Activated CD4-positive, alpha-beta memory T cell treated with anti-CD3 and anti-CD28 coated beads, Interleukin-2, amount 10 ng/mL, durations not matched to agents 7 days and 5 days (primary cell): ENCODE measurements around the gene SETDB2. TPM values are rescaled to one million over a fixed set of nuclear protein-coding genes. Genes with fewer than 3 reads are reported as not detected.
A peak's percentile ranks its signal among the peaks of the same experiment; 100 is the strongest.

Experiments used
- CTCF ChIA-PET: fragments of 350-600 bp; sonication (Branson Sonifier 250); formaldehyde crosslinking; loops from one replicate; lab custom pipeline; 2021; ENCODE audit warnings: antibody characterized with exemption, inconsistent platforms; lab: Charles Lee
- POLR2A ChIA-PET: fragments of 350-600 bp; sonication (Branson Sonifier 250); formaldehyde crosslinking; loops from one replicate; lab custom pipeline; 2021; ENCODE audit warnings: antibody characterized with exemption; lab: Charles Lee
- DNase-seq: peaks from one replicate; pipeline ENCODE4 v3.0.0-alpha.2; 2020
- H3K27ac Mint-ChIP-seq: one replicate; pipeline ENCODE4 v1.8.0; 2021; ENCODE audit warnings: mild to moderate bottlenecking, mixed read lengths
- H3K27me3 Mint-ChIP-seq: one replicate; pipeline ENCODE4 v1.8.0; 2021; ENCODE audit warnings: mixed read lengths
- H3K36me3 Mint-ChIP-seq: one replicate; pipeline ENCODE4 v1.8.0; 2021; ENCODE audit warnings: low read depth, mixed read lengths
- H3K4me1 Mint-ChIP-seq: one replicate; pipeline ENCODE4 v1.8.0; 2021; ENCODE audit warnings: mixed read lengths
- H3K4me3 Mint-ChIP-seq: one replicate; pipeline ENCODE4 v1.8.0; 2021; ENCODE audit warnings: mild to moderate bottlenecking, mixed read lengths
- H3K9me3 Mint-ChIP-seq: one replicate; pipeline ENCODE4 v1.8.0; 2021; ENCODE audit warnings: mixed read lengths
- total RNA-seq, 2 experiments: library from RNA; stranded (reverse); gene quantifications; one replicate each; pipeline ENCODE4 v1.2.3, GENCODE V29; 2021

The SETDB2 gene
- total RNA-seq, 2 experiments from 2014 or later = 14.8 to 16.0 TPM

DNA sequence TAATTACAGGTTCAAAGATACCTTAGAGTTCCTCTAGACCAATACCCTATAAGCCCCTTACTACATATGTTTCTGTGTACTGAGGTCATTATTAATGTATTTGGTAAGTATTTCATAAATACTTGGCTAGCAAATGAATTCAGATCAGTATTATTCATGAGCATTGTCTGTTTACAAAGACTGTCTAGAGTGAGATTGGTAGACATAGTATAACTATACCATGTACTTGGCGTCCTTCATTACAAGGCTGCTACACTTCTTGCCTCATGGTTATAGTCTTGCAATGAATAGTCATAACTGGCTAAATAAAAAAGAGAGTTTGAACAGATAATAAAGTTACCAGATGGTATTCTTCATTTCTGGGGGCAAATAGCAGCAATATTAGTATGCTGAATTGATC, 12.1 kb downstream of the SETDB2 start:
- DNase-seq = no peak
- H3K9me3 Mint-ChIP-seq = no peaks in the 10 kb centered on the region
- no peak overlapping the region for H3K4me3 Mint-ChIP-seq
- POLR2A ChIA-PET = no interaction called here
- H3K27ac Mint-ChIP-seq = no peak overlapping the region
- no peaks in the 10 kb centered on the region for H3K27me3 Mint-ChIP-seq
- peaks cover 32% of the 10 kb centered on the region for H3K4me1 Mint-ChIP-seq
- H3K36me3 Mint-ChIP-seq = peaks cover 33% of the 10 kb centered on the region
- CTCF ChIA-PET = no interaction called here

DNA sequence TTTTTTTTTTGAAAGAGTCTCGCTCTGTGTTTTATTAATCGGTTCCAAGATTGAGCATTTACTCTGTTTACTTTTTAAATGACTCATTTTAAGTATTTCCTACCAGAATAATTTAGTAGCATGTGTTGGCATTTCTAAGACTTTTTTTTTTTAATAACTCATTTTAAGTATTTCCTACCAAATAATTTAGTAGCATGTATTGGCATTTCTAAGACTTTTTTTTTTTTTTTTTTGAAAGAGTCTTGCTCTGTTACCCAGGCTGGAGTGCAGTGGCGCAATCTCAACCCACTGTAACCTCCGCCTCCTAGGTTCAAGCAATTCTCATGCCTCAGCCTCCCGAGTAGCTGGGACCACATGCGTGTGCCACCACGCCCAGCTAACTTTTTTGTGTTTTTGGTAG, 13.1 kb downstream of the SETDB2 start:
- ChIA-PET CTCF (no interaction called here), POLR2A (interaction anchor here (1.2 kb wide), 1 partner anchor 38 kb away, joined by 4 read pairs; the partner anchor contains the start of gene PHF11)
- H3K27me3 Mint-ChIP-seq = no peaks in the 10 kb centered on the region
- H3K4me1 Mint-ChIP-seq = peaks cover 32% of the 10 kb centered on the region
- no peaks in the 10 kb centered on the region for H3K9me3 Mint-ChIP-seq
- H3K27ac Mint-ChIP-seq = no peak overlapping the region
- no peak overlapping the region for H3K4me3 Mint-ChIP-seq
- DNase-seq = no peak
- peaks cover 39% of the 10 kb centered on the region for H3K36me3 Mint-ChIP-seq

DNA sequence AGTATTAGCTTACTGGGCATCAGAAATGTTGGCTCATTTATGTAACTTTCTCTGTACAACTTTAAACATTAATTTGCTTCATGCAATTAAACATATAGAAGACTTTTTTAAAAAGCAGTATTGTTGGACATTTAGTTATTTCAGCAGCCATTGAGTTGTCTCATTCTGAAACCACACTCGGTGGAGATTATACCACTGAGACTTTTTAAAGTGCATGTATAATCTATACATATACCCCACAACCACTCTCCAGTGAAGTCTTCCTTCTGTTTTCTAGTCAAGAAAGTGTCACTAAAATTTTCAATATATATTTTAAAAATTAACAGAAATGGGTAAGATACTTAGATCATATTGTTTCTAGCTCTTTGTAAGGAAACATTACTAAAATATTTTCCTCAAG, 15.5 kb downstream of the SETDB2 start:
- H3K4me3 Mint-ChIP-seq = no peak overlapping the region
- H3K9me3 Mint-ChIP-seq = peaks cover 8% of the 10 kb centered on the region
- ChIA-PET POLR2A (interaction anchor here (1.0 to 2.2 kb wide), 2 partner anchors 15 to 36 kb away, joined by 5 to 9 read pairs; partner anchors contain the start of genes CAB39L, PHF11 and SETDB2), CTCF (interaction anchor here (1.0 to 1.4 kb wide), 2 partner anchors 16 to 147 kb away, joined by 3 read pairs; no protein-coding TSS in a partner anchor)
- peaks cover 17% of the 10 kb centered on the region for H3K4me1 Mint-ChIP-seq
- H3K36me3 Mint-ChIP-seq = peaks cover 48% of the 10 kb centered on the region
- H3K27ac Mint-ChIP-seq = no peak overlapping the region
- H3K27me3 Mint-ChIP-seq = no peaks in the 10 kb centered on the region
- no peak for DNase-seq

DNA sequence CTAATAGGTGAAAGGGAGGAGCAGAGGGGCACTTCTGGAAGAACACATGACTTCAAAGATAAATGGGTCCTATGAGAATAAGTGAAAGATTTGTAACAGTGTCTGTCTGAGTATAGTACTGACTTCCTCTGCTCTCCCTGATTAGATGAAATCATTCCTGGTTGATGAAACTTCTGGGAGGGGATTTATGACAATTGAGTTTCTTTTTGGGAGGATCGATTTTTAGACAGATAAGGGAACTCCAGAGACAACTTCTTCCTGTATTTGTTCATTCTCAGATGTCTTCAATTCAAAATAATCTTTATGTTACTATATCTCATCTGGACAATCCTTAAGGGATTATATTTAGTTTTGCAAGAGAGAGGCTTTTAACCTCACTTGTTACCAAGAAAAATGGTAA, 20.0 kb downstream of the SETDB2 start:
- peaks cover 8% of the 10 kb centered on the region for H3K9me3 Mint-ChIP-seq
- ChIA-PET POLR2A (no interaction called here), CTCF (no interaction called here)
- H3K27ac Mint-ChIP-seq = no peak overlapping the region
- no peaks in the 10 kb centered on the region for H3K27me3 Mint-ChIP-seq
- peaks cover 66% of the 10 kb centered on the region for H3K36me3 Mint-ChIP-seq
- peaks cover 2% of the 10 kb centered on the region for H3K4me1 Mint-ChIP-seq
- DNase-seq = no peak
- no peak overlapping the region for H3K4me3 Mint-ChIP-seq

GRCh38 chr13:49464621-49465325, 20.7 kb downstream of the SETDB2 start:
- no peaks in the 10 kb centered on the region for H3K27me3 Mint-ChIP-seq
- ChIA-PET POLR2A (interaction anchor here (0.6 to 2.2 kb wide), 2 partner anchors 20 to 1418 kb away, joined by 3 to 11 read pairs; partner anchors contain the start of genes CAB39L and SETDB2), CTCF (no interaction called here)
- H3K36me3 Mint-ChIP-seq = peaks cover 73% of the 10 kb centered on the region
- H3K27ac Mint-ChIP-seq = no peak overlapping the region
- H3K9me3 Mint-ChIP-seq = peaks cover 8% of the 10 kb centered on the region
- H3K4me1 Mint-ChIP-seq = no peaks in the 10 kb centered on the region
- H3K4me3 Mint-ChIP-seq = no peak overlapping the region
- no peak for DNase-seq

DNA sequence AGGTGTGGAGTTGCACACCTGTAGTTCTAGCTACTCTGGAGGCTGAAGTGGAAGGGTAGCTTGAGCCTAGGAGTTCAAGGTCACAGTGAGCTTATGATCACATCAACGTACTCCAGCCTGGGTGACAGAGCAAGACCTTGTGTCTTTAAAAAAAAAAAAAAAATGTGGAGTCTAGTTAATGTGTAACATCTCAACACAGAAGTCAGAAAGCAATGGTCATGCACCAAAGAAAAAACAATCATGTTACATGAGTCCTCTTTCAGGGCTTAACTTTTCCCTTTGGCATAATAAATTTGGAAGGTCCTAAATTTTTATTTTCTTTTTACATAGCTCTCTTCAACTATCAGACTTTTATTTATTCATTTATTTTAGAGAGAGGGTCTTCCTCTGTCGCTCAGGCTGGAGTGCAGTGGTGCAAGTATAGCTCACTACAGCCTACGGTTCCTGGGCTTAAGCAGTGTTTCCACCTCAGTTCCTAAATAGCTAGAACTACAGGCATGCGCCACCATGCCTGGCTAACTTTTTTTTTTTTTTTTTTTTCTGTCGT, 22.3 kb downstream of the SETDB2 start:
- DNase-seq = no peak
- Mint-ChIP-seq H3K4me1 (no peaks in the 10 kb centered on the region), H3K9me3 (peaks cover 8% of the 10 kb centered on the region), H3K27me3 (no peaks in the 10 kb centered on the region), H3K4me3 (no peak overlapping the region), H3K36me3 (peaks cover 74% of the 10 kb centered on the region), H3K27ac (no peak overlapping the region)
- CTCF ChIA-PET = no interaction called here
- POLR2A ChIA-PET = interaction anchor here (2.2 kb wide), 1 partner anchor 22 kb away, joined by 11 read pairs; the partner anchor contains the start of genes CAB39L and SETDB2

DNA sequence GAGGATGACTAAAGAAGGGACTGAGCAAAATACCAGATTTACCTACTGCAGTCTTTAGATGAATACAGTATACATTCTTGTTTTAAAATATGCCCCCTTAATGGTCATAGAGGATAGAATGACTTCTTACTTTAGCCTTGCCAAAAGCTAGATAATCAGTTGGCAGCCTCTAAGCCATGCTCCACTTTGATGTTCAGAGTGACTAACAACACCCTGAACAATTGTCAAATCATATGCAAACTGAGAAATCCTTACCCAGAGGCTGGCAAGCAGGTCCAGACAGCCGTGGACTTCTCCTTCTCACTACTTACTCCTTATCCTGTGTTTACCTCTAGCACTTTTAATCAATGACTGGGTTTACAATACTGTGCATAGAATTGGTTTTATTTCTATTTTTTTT, 28.1 kb downstream of the SETDB2 start:
- no peaks in the 10 kb centered on the region for H3K9me3 Mint-ChIP-seq
- no peaks in the 10 kb centered on the region for H3K27me3 Mint-ChIP-seq
- CTCF ChIA-PET = no interaction called here
- no peaks in the 10 kb centered on the region for H3K4me1 Mint-ChIP-seq
- DNase-seq = no peak
- no peak overlapping the region for H3K27ac Mint-ChIP-seq
- no peak overlapping the region for H3K4me3 Mint-ChIP-seq
- peaks cover 59% of the 10 kb centered on the region for H3K36me3 Mint-ChIP-seq
- POLR2A ChIA-PET = no interaction called here

DNA sequence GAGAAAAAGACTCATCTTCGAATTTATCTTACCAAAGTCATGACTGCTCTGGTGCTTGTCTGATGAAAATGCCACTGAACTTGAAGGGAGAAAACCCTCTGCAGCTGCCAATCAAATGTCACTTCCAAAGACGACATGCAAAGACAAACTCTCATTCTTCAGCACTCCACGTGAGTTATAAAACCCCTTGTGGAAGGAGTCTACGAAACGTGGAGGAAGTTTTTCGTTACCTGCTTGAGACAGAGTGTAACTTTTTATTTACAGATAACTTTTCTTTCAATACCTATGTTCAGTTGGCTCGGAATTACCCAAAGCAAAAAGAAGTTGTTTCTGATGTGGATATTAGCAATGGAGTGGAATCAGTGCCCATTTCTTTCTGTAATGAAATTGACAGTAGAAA, 32.5 kb downstream of the SETDB2 start:
- Mint-ChIP-seq H3K27me3 (no peaks in the 10 kb centered on the region), H3K36me3 (peaks cover 49% of the 10 kb centered on the region), H3K27ac (no peak overlapping the region), H3K4me3 (no peak overlapping the region), H3K4me1 (no peaks in the 10 kb centered on the region), H3K9me3 (no peaks in the 10 kb centered on the region)
- POLR2A ChIA-PET = interaction anchor here (1.1 kb wide), 1 partner anchor 19 kb away, joined by 3 read pairs; the partner anchor contains the start of gene PHF11
- CTCF ChIA-PET = no interaction called here
- DNase-seq = no peak

DNA sequence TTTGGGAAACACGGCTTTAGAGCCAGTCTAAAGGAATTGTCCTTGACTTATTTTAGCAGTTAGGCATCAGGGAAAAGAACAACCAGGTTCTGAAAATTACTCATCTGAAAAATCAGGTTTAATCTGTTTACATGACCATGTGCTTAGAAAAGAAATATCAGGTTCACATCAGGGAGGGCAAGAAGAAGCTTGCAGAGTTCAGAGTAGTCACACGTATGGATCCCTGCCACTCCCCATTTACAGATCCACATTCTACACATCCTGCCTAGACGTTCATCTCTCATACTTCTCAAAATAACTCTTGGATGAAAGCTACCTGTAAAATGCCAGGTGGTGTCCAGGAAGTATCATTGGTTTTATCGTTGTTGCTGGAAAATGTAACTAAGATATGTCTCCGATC, 37.7 kb downstream of the SETDB2 start:
- Mint-ChIP-seq H3K36me3 (peaks cover 57% of the 10 kb centered on the region), H3K4me1 (no peaks in the 10 kb centered on the region), H3K27ac (no peak overlapping the region), H3K27me3 (no peaks in the 10 kb centered on the region), H3K9me3 (no peaks in the 10 kb centered on the region), H3K4me3 (no peak overlapping the region)
- DNase-seq = no peak
- ChIA-PET CTCF (no interaction called here), POLR2A (interaction anchor here (5.5 kb wide), 1 partner anchor 14 kb away, joined by 21 read pairs; the partner anchor contains the start of gene PHF11)

GRCh38 chr13:49488563-49488962, 44.5 kb downstream of the SETDB2 start:
- H3K4me3 Mint-ChIP-seq = no peak overlapping the region
- peaks cover 41% of the 10 kb centered on the region for H3K36me3 Mint-ChIP-seq
- H3K27me3 Mint-ChIP-seq = no peaks in the 10 kb centered on the region
- CTCF ChIA-PET = no interaction called here
- no peaks in the 10 kb centered on the region for H3K9me3 Mint-ChIP-seq
- H3K4me1 Mint-ChIP-seq = peaks cover 5% of the 10 kb centered on the region
- no peak overlapping the region for H3K27ac Mint-ChIP-seq
- POLR2A ChIA-PET = interaction anchor here (1.4 kb wide), 1 partner anchor 44 kb away, joined by 3 read pairs; no protein-coding TSS in a partner anchor
- no peak for DNase-seq

GRCh38 chr13:49494645-49495044, 50.6 kb downstream of the SETDB2 start:
- peak overlapping the region; percentile 97 for H3K4me3 Mint-ChIP-seq
- H3K27ac Mint-ChIP-seq = peak overlapping the region; percentile 100
- ChIA-PET POLR2A (interaction anchor here (1.1 to 4.7 kb wide), 12 partner anchors 12 to 298 kb away, joined by 3 to 174 read pairs (median 6); partner anchors contain the start of genes CAB39L, EBPL, KPNA3 and RCBTB1), CTCF (interaction anchor here (1.3 to 3.6 kb wide), 2 partner anchors 51 to 112 kb away, joined by 3 to 15 read pairs; partner anchors contain the start of genes CAB39L and SETDB2)
- DNase-seq = no peak
- no peaks in the 10 kb centered on the region for H3K9me3 Mint-ChIP-seq
- no peaks in the 10 kb centered on the region for H3K27me3 Mint-ChIP-seq
- H3K4me1 Mint-ChIP-seq = peaks cover 49% of the 10 kb centered on the region
- H3K36me3 Mint-ChIP-seq = peaks cover 59% of the 10 kb centered on the region

DNA sequence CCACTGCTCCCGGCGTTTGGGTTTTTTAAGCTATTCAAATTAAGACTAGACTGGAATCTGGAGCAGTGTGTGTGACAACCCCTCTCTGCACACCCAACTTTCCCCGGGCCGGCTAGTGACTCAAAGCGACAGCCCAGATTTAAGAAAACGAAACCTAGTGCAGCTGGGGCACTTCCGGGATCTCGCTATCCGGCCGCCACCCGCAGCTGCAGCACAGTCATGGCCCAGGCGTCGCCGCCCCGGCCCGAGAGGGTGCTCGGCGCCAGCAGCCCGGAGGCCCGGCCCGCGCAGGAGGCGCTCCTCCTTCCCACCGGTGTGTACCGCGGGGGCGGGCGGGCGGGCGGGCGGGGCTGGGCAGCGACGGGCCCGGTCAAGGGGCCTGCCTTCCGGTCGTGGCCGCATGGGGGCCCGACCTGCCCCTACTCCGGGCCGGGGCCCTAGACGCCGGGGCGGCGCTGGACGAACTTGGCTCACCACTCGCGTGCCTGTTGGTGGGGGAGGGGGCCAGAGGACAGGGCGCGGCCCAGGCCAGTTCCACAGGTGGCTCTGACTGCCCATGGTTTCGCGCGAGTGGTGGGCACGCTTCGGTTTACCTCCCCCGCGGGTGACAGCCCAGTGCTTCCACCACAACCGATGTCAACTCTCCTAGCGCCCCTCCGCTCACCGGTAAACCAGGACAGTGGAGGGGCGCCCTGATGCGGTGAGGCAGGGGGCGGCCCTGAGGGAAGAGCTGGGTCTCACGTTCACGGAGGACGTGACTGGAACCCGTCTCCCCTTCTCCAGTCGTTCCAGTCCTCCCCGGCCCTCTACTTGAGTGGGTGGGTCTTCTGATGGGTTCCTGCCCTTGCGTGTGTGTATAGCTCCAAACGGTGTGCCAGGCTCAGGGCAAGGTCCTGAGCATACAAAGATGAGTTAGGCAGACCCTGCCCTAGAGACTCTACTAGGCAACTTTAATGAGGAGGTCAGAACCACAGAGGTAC, 52.0 kb downstream of the SETDB2 start, which contains the start of gene PHF11:
TSS of gene PHF11 (plus strand) at position 171 of the 980 bp plus-strand sequence. CDS start at position 220, 49 bp downstream.
- CTCF ChIA-PET = interaction anchor here (0.7 to 3.6 kb wide), 6 partner anchors 9 to 1933 kb away, joined by 3 to 15 read pairs (median 3); partner anchors contain the start of genes CAB39L and SETDB2
- no peaks in the 10 kb centered on the region for H3K9me3 Mint-ChIP-seq
- peak within 1 kb of the TSS; percentile 97 for H3K4me3 Mint-ChIP-seq
- POLR2A ChIA-PET = interaction anchor here (0.6 to 4.7 kb wide), 40 partner anchors 10 to 1575 kb away, joined by 3 to 174 read pairs (median 4); partner anchors contain the start of genes CAB39L, CDADC1, EBPL and FNDC3A
- H3K27me3 Mint-ChIP-seq = no peaks in the 10 kb centered on the region
- H3K4me1 Mint-ChIP-seq = peaks cover 60% of the 10 kb centered on the region
- H3K27ac Mint-ChIP-seq = peak within 1 kb of the TSS; percentile 100
- peak; percentile 90 for DNase-seq
- H3K36me3 Mint-ChIP-seq = peaks cover 71% of the 10 kb centered on the region
